Heart left ventricle (tissue), 16 donors: Measurements from ENCODE around the gene STAC. TPM values are rescaled to one million over a fixed set of nuclear protein-coding genes. Genes with fewer than 3 reads are reported as not detected.

ENCODE experiments used
- ATAC-seq, 4 donors: fragments of 200-7000 bp; cut with Tn5 transposase; one replicate each; pipeline ENCODE4 v1.9.1; 2020 to 2022; ENCODE audit warnings: moderate library complexity in 4 of 4, mild to moderate bottlenecking in 3 of 4, moderate number of reproducible peaks in 1 of 4
- DNase-seq, 5 donors: peaks; one replicate each; pipeline ENCODE4 v3.0.0-alpha.2; 2020
- H3K27ac ChIP-seq, 12 donors: fragments of 200-600 bp; sonication (generic) in 4 of 12; one replicate each; pipeline versions ENCODE4 v1.5.0 to v1.8.0; 2016 to 2022; ENCODE audit warnings: mild to moderate bottlenecking in 2 of 12
- H3K27me3 ChIP-seq, 9 donors: fragments of 200-600 bp; sonication (generic) in 2 of 9; one replicate each; pipeline versions ENCODE4 v1.5.1 to v1.8.0; 2016 to 2022; ENCODE audit warnings: mild to moderate bottlenecking in 3 of 9
- H3K36me3 ChIP-seq, 9 donors: fragments of 200-600 bp; sonication (generic) in 2 of 9; one replicate each; pipeline versions ENCODE4 v1.5.0 to v1.8.0; 2018 to 2022; ENCODE audit warnings: mild to moderate bottlenecking in 2 of 9
- H3K4me1 ChIP-seq, 12 donors: fragments of 200-600 bp; sonication (generic) in 4 of 12; one replicate each; pipeline versions ENCODE4 v1.5.0 to v1.8.0; 2016 to 2022; ENCODE audit warnings: mild to moderate bottlenecking in 3 of 12
- H3K4me3 ChIP-seq, 12 donors: fragments of 200-600 bp; sonication (generic) in 4 of 12; one replicate each; pipeline versions ENCODE4 v1.5.0 to v1.8.0; 2017 to 2022; ENCODE audit warnings: mild to moderate bottlenecking in 9 of 12, moderate library complexity in 4 of 12
- H3K9me3 ChIP-seq, 12 donors: fragments of 200-600 bp; sonication (generic) in 4 of 12; one replicate each; pipeline versions ENCODE4 v1.5.0 to v1.8.0; 2016 to 2022; ENCODE audit warnings: mild to moderate bottlenecking in 1 of 12
- POLR2A ChIP-seq, 2 donors: fragments of 450-650 bp; IDR thresholded peaks; one replicate each; pipeline ENCODE4 v1.6.1; 2017; ENCODE audit warnings: antibody characterized with exemption in 2 of 2, mild to moderate bottlenecking in 2 of 2, moderate library complexity in 2 of 2
- WGBS, 4 donors: extraction: QIAGEN DNeasy Blood & Tissue Kit in 2 of 4; methylation state at CpG; one replicate each; pipeline versions ENCODE4 v1.1.5 to v1.1.7; 2013 to 2018; 5-methylcytosine and 5-hydroxymethylcytosine counted together
- intact Hi-C, 10 donors: fragments of 100-400 bp; cut with DNase I; formaldehyde crosslinking; loops; one replicate each; pipeline versions ENCODE4 v1.11.1 to v1.14.2; 2022
- polyA plus RNA-seq, 2 donors: library from polyadenylated mRNA; stranded (reverse); fragments of 200-250 nt; gene quantifications; one replicate each; pipeline ENCODE4 v1.2.3, GENCODE V29; 2013
- total RNA-seq, 9 donors: library from RNA; depleted of rRNA in 2 of 9; stranded (reverse); fragments of >200 nt in 2 of 9; fragmentation: NEBNext Ultra II Directional in 3 of 9; extraction: Animal tissue kit (Norgen Biotek cat#: 25700) in 3 of 9; gene quantifications; one replicate each; pipeline versions ENCODE4 v1.1.0 to v1.2.4, GENCODE V29; 2016 to 2023
- TF ChIP-seq, protein P1 (sequence below), 12 donors: fragments of 200-600 bp; sonication (generic) in 4 of 12; IDR thresholded peaks; one replicate each; pipeline versions ENCODE4 v1.5.0 to v1.8.0; 2018 to 2022; ENCODE audit warnings: antibody characterized with exemption in 12 of 12, mild to moderate bottlenecking in 5 of 12
- donor health status: ischemic (EF 13 %, LVEDD 7.1; RV severe dilation, severe dysfunction).
- donor health status: healthy with polysubstance abuse.
- donor health status: DM: no; HTN: yes; CAD: no.
- donor health status: DM: no; HTN: no; CAD: no.
- donor health status: ischemic (EF 25% LVEDD 6.9; RV normal size, moderate dysfunction).
- donor health status: ischemic (EF 25% LVEDD 5.7; RV mildly dilated, moderate dysfunction).
- donor health status: healthy.
- donor health status: DM: yes; HTN: yes; CAD: no.
- donor health status: ischemic (EF 35%, LVEDD 5.7; RV mildly dilated, moderate dysfunction).
- donor health status: nonischemic (EF 11% LVEDD 7.7; RV severe dilation, severe dysfunction).
- donor health status: DM: yes; HTN: yes; CAD: no.
- donor health status: PGD.
- donor health status: ischemic (EF 29% LVEDD 5.4; RV normal size, mild dysfunction).
- donor health status: nonischemic (EF 23%, LVEDD 6.1; RV moderate dilation, normal function).

STAC gene
- total and polyA plus RNA-seq, 11 donors: 0.11 to 1.3 (median 0.44) TPM; not detected in 1

DNA sequence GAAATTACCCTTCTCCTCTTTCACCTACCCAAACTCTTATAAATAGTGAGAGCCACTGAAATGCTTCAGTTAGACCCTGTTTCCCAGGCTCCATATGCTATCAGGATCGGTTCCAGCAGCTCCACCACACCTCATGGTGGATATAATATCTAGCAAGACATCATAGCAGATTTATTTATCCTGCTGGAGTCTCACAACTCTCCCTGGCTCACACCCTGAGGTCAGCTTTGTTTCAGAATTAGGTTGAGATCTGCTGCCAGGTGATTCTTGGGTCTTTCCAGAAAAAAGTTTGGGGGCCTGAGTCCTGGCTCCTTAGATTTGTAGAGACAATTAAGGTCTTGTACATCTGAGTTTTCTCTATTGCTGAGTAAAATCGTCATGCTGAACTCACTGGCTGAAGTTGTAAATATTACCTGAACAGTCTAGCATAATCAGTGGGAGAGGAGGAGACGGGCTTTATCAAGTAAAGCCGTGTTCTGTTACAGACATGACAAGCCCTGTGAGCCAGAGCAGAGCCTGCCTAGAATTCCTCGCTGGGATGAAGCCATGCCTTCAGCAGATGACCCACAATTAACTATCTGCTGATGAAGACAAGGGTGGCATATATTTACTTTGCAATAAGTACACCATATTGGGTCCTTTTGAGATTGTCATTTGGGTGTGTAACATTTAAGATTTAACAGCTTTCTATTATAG, 131.6 kb downstream of the STAC start:
- no peak overlapping the region for H3K27ac ChIP-seq

GRCh38 chr3:36512555-36512954, 132.3 kb downstream of the STAC start:
- TF ChIP-seq, protein P1, sequence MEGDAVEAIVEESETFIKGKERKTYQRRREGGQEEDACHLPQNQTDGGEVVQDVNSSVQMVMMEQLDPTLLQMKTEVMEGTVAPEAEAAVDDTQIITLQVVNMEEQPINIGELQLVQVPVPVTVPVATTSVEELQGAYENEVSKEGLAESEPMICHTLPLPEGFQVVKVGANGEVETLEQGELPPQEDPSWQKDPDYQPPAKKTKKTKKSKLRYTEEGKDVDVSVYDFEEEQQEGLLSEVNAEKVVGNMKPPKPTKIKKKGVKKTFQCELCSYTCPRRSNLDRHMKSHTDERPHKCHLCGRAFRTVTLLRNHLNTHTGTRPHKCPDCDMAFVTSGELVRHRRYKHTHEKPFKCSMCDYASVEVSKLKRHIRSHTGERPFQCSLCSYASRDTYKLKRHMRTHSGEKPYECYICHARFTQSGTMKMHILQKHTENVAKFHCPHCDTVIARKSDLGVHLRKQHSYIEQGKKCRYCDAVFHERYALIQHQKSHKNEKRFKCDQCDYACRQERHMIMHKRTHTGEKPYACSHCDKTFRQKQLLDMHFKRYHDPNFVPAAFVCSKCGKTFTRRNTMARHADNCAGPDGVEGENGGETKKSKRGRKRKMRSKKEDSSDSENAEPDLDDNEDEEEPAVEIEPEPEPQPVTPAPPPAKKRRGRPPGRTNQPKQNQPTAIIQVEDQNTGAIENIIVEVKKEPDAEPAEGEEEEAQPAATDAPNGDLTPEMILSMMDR (IDR thresholded peaks at IDR 0.05): no peak
- no peak for TF ChIP-seq POLR2A (IDR thresholded peaks at IDR 0.05)
- DNase-seq: no peak
- 63 to 77% (median 70%) methylated on average over 3 of the region's 3 CpGs for WGBS, 4 donors

More for the DNA sequence above, 131.6 kb downstream of the STAC start:
- Histone ChIP-seq H3K36me3 (no peaks in the 10 kb centered on the region), H3K4me1 (no peaks in the 10 kb centered on the region), H3K9me3 (peaks cover 0 to 14% (median 0%) of the 10 kb centered on the region in 12 donors), H3K27me3 (no peaks in the 10 kb centered on the region), H3K4me3 (no peak overlapping the region)
- WGBS, 4 donors: 44 to 54% (median 48%) methylated on average over 5 of the region's 5 CpGs
- no peak for ATAC-seq
- no peak for DNase-seq
- TF ChIP-seq, protein P1 (IDR thresholded peaks at IDR 0.05): no peak
- no peak for TF ChIP-seq POLR2A (IDR thresholded peaks at IDR 0.05)
- intact Hi-C loops: no loop called here

DNA sequence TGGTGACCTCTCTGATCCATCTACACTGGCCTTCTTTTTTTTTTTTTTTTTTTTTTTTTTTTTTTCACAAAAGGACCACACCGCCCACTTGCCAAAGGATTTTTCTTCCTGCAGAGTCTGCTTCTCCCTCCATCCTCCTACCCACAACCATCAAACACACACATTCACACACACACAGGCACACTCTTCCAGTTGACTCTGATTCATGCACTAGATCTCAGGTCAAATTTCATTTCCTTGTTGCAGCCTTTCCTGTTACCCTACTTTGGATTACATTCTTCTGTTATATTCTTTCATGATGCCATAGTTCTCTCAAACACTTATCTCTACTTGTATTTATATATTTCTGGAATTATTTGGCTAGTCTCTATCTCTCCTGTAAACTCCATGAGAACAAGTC, 133.9 kb downstream of the STAC start:
- Histone ChIP-seq H3K4me3 (no peak overlapping the region), H3K9me3 (peaks cover 0 to 10% (median 0%) of the 10 kb centered on the region in 12 donors), H3K36me3 (no peaks in the 10 kb centered on the region), H3K27ac (no peak overlapping the region), H3K27me3 (no peaks in the 10 kb centered on the region), H3K4me1 (no peaks in the 10 kb centered on the region)
- ATAC-seq (no peak), DNase-seq (no peak)
- no peak for TF ChIP-seq POLR2A (IDR thresholded peaks at IDR 0.05)
- TF ChIP-seq, protein P1 (IDR thresholded peaks at IDR 0.05): no peak
- 96 to 100% (median 100%) methylated on average over 1 of the region's 1 CpG for WGBS, 4 donors
- intact Hi-C loops: no loop called here

More at GRCh38 chr3:36512555-36512954, 132.3 kb downstream of the STAC start:
- Histone ChIP-seq H3K9me3 (peaks cover 0 to 14% (median 0%) of the 10 kb centered on the region in 12 donors), H3K4me1 (no peaks in the 10 kb centered on the region), H3K27ac (no peak overlapping the region), H3K27me3 (no peaks in the 10 kb centered on the region), H3K4me3 (no peak overlapping the region), H3K36me3 (no peaks in the 10 kb centered on the region)
- no peak for ATAC-seq
- intact Hi-C loops: no loop called here

- Histone ChIP-seq H3K27ac (no peak overlapping the region), H3K27me3 (no peaks in the 10 kb centered on the region), H3K36me3 (no peaks in the 10 kb centered on the region), H3K4me3 (no peak overlapping the region), H3K9me3 (no peaks in the 10 kb centered on the region), H3K4me1 (no peaks in the 10 kb centered on the region)
- intact Hi-C loops: no loop called here
- ATAC-seq: no peak
- TF ChIP-seq, protein P1 (IDR thresholded peaks at IDR 0.05): no peak
- no peak for TF ChIP-seq POLR2A (IDR thresholded peaks at IDR 0.05)
- WGBS, 4 donors: 89 to 93% (median 91%) methylated on average over 3 of the region's 3 CpGs
- DNase-seq: no peak
These were observed 139.4 kb downstream of the STAC start for GRCh38 chr3:36519682-36520081.
